Kidney tubule cell (primary cell): ENCODE measurements around the gene SYK.

ENCODE experiments used
- DNase-seq: peaks from one replicate; pipeline ENCODE4 v3.0.0-alpha.2; 2018; ENCODE audit warnings: low spot score

SYK gene

DNA sequence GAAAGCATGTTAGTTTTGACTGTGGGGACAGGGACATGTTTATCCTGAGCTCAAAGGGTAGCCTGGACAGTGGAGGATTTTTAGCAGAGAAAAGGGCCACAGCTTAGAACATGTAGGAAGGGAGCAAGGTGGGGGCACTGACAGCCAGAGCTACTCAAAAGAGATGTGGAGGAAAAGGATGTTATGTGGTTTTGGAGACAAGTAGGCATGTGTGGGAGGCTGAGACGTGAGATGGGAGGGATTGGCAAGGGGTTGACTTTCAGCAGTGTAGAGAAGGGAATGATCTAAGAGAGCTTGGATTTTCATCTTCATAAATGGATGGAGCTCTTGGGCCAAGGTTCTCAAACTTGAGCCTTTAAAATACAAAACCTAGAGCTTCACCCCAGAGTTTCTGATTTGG, 24.0 kb downstream of the SYK start:
- no peak for DNase-seq

DNA sequence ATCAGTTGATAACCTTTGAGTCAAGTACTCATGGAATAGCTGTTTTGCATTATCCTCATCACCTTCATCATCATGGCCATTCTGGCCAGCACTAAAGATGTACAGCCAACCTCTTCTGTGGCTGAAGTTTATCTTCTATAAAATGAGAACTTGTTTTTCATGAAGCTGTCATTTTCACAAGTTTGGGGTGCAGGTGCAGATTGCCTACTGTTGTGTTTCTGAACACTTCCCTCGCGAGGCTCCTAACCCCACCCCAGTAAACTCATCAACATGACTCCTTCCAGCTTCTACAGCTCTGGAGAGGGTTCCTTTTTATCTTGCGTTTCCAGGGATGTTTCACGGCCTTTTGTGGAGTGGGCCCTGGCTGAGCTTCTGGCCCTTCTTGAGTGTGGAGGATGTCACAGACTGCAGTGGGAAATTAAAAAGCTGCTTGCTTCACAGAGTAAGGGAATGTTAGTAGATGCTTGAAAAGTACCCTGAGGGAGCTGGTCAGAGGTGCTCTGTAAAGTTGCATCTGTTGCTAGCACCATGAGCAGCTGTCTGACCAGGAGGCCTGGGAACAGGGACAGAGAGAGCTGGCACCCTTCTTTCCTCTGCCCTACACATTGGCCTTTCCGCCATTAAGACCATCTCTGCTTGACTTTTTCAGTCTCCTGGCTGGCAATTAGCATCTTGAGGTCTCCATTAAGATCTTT, 24.9 kb downstream of the SYK start:
- DNase-seq: no peak

DNA sequence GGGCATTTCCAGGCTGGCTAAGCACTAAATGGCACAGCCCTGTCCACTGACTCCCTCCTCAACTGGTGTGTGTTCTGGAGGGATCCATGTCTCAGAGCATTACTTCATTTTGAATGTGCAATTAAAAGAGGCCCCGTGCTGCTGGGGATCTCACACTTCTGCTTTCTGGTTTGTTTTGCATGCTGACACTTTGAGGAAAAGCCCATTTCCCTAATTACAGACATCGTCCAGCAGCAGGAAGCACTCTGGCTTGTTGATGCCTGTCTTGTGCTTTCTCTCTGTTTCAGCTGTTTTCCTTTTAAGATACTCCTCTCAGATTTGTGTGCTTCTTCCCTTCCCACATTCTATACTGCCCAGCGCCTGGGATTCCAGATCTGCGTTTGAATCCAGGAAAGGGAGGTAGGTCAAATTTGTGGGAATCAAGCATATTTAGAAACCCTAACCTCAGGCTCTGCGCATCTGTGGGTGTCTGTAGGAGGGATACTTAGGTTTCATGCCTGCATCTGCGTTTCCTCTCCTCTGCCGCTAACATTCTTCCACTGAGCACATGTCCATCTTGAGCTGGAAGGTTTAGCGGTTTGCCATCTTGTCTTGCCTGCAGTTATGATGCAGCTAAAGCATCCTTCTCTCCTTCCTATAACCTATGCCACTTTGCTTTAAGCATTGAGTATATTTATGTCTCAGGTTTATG, 25.7 kb downstream of the SYK start:
- no peak for DNase-seq

DNA sequence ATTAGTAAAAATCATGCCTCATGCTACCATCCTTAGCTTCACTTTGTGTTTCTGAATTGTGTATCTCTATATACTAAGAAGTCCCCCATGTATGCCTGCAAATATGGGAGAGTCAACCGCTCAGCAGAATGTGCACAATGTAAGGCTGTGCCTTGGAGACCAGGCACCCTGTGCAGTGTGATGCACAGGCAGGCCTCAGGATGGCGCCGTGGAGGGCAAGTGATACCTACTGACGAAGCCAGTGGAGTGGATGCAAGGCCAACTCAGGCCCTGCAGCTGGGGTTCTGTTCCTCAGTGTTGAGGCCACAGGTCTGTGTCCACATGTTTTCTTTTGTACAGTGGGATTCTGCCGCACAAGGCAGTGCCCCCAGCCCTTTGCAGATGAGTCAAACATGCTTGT, 28.4 kb downstream of the SYK start:
- DNase-seq: no peak

DNA sequence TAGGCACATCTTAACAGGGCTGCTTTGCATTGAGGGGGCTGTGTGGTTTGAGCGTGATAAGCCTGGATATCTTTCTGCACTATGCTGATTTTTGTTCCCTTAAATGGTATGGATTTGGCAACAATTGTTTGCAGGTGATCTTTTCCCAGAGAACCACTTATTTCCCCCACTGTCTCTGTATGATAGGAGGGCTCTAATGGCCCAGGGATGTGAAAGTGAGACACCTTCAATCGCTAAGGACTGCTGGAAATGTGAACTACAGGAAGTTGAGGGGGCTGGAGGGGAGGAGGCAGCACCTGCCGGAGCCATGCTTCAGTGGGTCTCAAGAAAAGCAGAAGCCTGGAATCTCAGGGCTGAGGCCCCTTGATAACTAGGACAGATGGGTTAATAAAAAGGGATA, 29.4 kb downstream of the SYK start:
- DNase-seq: no peak

DNA sequence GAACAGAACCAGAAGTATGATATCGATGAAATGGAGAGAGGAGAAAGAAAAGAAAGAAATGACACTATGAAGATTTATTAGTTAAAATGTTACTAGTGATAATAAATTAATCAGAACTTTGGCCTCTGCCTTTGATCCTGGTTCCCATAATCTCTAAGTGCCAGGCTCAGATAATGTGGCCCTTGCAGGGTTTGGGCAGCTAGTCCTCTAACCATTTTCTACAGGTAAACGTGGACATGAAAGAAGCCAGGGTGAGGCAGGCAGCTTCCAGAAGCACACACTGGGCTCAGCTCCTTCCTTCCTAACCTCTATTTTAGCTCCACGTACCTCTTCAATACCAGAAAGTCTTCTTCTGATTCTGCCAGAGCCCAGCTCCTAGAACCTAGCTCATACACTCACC, 30.6 kb downstream of the SYK start:
- no peak for DNase-seq

DNA sequence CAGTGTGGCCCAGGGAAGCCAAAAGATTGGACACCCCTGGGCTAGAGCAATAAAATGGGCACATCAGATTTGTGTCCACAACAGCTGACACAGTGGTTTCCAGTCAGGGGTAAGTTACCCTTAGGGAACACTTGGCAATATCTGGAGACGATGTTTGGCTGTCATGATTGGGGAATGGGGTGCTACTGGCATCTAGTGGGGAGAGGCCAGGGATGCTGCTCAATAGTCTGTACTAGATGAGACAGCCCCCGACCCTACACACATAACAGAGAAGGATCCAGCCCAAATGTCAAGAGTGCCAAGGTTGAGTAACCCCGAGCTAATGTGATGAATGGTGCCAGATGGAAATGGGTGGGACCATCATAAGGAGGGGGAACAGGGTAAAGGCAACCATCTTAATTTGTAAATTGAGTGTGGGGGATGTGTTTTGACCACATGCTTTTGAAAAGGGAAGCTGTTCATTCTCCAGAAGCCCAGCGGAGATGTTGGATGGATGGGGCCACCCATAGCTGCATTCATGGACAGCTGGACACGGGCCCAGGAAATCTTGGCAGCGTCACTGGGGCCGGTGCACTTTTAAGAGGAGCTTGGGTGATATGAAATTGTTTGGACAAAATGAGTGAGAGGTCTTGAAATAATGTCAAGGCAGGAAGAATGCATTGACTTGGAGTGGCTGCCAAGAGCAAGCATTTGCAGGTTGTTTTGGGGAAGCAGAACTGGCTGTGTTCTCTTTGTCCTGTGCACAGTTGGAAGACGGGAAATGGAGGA, 33.4 kb downstream of the SYK start:
- no peak for DNase-seq

DNA sequence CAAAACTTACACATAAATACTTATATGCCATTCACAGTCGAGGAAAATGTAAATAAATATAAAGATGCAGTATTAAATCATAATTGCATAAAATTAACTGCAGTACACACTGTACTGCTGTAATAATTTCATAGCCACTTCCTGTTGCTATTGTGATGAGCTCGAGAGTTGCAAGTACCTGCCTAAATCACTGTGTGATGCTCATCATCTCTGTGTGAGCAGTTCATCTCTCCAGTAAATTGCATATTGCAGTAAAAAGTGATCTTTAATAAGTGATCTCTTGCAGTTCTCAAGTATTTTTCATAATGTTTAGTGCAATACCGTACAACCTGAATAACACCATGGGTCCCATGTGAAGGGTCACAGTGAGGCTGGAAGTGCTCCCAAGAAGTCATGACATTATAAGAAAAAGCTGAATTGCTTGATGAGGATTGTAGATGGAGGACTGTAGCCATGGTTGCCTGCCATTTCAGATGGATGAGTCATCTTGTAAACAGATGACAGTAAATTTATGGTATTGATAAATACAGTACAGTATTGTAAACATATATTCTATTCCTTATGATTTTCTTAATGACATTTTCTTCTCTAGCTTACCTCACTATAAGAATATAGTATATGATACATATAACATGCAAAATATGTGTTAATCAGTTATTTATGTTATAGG, 34.9 kb downstream of the SYK start:
- DNase-seq: no peak

DNA sequence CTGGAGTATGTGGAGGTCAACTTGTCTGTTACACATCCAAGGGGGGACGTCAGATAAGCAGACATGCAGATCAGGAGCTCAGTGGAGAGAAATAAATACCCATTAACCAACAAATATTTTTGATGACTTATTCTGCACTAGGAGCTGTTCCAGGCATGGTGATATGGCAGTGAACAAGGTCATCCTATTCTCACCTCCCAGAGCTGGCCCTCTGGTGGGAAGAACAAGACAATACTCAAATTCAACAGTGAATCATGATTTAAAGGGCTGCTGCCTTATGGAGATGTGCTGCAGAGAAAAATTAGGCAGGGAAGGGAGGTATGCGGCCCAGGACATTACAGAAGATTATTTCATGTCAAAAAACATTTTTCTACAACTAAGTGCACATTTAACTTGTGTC, 36.5 kb downstream of the SYK start:
- peak; percentile 27 for DNase-seq

DNA sequence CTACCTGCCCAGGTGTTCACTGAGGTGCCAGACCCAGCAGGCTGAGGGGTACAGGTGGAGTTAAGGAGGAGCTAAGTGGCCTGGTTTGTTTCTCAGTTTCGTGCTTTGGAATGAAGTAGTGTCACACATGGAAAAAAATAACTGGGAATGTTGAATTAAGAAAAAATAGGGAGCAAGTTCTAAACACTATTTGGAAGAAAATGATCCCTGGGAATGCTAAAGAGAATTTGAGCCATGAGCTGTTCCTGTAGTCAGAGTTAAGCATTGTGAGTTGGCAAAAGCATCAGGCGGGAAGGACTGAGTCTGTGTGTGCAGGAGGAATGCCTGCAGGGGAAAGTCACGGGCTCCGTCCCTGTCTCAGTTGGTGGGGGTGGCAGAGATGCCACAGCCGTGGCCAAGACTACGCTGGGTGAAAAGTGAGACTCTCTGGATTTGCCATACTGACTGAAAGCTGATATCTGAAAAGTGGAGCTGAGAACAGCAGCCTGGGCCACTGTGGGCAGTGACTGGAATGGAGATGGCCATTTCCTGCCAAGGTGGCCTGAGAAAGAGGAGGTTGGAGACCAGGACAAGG, 37.0 kb downstream of the SYK start:
- no peak for DNase-seq

DNA sequence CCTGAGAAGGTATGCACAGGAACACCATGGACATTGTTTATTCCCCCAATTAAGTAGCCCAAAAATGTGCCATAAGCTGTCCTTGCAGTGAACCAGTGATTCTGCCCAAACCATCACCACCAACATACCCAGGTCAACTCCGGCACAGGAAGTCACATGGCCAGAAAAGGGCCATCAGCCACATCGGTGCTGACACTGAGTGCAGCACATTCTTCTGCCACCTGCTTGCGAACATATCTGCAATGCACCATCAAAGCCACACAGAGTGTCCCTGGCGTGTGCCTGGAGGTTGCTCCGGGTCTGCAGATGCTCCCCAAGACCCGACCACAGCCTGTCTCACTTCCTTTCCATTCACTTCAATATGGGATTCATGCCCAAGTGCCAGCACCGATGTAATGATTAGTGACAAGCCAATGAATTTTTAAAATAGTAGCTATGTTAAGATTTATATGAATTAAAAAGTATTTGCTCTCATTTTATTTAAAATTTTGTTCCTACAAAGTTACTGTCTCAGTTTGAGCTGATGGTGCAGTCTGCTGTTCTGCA, 37.6 kb downstream of the SYK start:
- no peak for DNase-seq

DNA sequence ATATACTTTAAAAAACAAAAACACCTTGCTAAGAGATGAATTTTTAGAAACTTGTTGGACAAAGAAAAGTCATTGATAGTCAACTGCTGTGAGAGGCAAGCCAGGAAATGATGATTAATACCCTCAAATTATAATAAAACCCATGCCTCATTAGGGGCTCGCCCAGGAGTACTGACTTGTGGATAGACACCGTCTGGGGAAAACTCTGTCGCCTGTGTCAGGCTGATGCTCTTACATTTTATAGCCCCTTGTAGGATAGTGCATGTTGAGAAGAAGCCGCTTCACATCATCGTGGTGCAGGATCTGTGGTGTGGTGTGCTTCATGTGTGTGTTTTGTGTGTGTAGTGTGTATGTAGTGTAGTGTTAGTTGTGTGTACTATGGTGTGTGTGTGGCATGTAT, 39.1 kb downstream of the SYK start:
- peak; percentile 22 for DNase-seq

DNA sequence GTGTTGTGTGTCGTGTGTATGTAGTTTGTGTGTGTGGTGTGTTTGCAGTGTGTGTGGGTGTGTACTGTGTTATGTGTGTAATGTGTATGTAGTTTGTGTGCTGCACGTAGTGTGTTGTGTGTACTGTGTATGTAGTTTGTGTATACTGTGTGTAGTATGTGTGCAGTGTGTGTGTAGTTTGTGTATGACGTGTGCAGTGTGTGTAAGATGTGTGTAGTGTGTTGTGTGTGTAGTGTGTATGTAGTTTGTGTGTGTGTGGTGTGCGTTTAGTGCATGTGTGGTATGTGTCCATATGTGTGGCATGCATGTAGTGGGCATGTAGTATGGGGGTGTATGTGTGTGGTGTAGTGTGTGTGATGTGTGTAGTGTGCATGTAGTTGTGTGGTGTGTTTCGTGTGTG, 39.6 kb downstream of the SYK start:
- no peak for DNase-seq

DNA sequence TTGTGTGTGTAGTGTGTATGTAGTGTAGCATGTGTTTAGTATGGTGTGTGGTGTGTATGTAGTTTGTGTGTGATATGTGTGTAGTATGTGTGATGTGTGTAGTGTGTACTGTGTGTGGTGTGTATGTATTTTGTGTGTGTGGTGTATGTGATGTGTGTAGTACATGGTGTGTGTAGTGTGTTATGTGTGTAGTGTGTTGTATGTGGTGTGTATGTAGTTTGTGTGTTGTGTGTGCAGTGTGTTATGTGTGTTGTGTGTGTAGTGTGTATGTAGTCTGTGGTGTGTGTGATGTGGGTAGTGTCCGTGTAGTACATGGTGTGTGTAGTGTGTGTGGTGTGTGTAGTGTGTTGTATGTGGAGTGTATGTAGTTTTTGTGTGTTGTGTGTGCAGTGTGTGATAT, 40.0 kb downstream of the SYK start:
- no peak for DNase-seq

DNA sequence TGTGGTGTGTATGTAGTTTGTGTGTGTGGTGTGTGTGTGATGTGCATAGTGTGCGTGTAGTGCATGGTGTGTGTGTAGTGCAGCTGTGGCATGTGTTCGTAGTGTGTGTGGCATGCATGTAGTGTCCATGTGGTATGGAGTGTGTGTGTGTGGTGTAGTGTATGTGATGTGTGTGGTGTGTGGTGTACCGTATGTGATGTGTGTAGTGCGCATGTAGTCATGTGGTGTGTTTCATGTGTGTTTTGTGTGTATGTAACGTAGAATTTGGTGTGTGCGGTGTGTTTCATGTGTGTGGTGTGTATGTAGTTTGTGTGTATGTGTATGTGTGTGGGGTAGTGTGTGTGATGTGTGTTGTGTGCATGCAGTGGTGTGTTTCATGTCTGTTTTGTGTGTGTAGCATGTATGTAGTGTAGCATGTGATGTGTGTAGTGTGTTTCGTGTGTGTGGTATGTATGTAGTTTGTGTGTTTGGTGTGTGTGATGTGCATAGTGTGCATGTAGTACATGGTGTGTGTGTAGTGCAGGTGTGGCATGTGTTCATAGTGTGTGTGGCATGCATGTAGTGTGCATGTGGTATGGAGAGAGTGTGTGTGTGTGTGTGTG, 40.7 kb downstream of the SYK start:
- DNase-seq: no peak

DNA sequence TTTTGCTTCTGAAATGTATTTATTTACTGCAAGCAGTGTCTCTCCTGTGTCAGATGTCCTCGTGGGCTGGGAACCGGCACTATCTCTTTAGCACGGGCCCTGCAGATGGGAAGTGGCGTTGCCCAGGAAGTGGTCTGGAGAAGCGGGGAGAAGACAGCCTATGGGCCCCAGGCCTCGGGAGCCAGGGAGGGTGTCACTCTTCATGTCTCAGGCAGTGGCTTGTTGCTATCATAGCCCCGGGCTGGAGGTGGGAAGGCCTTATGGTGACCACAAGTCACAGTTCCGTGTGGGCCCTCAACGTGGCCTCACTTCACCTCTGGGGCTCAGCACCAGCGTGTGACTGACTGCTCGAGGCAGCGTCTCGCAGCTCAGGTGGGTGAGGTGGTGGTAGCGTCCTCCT, 41.4 kb downstream of the SYK start:
- no peak for DNase-seq

DNA sequence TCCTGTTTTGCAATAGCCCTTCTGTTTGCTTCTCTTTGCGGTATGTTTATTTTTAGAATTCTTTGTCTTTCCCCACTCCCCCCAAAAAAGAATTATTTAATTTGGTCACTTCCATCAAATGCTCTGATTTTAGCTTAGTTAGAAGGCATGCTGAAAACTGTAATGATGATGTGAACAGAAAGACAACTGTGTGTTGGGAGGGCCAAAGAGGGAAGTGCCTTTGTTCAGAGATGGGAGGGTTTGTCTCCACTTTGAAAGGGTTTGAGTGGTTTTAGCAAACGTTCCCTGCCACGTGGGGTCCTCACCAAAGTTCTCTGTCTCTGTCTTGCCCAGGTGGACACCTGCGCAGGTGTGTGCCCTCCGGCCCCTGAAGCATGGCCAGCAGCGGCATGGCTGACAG, 41.9 kb downstream of the SYK start:
- no peak for DNase-seq

DNA sequence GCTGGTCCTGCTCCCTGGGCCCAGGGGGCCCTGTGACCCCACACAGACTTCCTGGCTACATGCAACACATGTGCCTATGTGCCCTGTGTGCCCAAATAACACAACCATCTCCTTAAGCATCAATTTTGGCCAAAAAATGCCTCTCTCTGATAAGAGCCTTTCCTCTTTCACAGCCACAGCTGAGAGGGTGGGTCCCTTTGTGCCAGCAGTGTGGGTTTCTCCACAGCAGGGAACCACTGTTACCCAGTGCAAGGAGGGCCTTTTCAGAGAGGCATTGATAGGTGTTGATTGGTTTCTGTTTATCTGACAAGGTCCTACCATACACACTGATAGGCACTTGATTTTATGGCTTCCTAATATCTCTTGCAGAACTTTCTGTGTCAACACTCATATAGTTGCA, 42.7 kb downstream of the SYK start:
- no peak for DNase-seq

DNA sequence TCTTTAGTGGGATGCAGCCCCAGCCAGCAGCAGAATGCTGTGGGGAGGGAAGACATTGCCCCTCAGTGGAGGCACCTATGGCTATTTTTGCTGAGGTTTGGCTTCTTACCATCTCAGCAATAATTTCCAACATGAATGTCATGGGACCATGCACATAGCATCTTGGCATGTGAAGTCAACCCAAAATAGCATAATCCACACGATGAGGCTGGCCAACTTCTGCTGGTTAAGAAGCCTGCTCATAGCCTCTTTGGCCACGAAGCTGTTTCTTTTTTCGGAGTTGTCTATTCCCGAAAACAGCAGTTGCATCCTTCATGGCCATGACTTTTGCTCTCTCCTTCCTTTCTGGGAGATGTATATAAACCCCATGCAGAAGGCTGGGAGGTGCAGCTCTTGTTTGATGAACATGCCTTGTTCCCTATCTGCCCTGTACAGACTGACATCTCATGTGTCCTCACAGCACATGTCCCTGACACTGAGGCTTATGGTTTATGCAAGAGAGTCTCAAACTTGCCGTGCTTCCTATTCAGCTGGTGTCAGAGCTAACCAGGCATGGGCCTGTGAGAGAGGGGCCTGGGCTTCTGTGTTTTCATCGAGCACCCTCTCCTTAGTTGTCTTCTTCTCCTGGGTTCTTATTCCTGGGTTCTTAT, 45.3 kb downstream of the SYK start:
- DNase-seq: no peak

DNA sequence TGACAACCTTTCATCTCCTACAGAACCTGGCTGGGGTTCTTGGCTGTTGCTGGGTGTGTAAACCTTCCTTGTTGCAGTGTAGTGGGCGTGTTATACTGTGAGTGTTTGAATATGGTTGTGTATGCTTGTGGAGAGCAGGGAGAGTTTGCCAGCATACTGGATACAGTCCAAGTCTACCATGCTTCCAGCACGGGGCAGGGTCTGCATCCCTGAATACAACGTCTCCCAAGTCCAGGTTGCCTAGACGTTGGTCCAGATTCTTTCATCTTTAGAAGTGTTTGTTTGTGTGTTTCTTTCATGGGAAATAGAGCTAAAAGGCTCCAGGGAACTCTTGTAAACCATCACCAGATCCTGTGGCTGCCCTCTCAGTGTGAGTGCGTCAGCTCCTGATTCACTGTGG, 46.4 kb downstream of the SYK start:
- DNase-seq: no peak

DNA sequence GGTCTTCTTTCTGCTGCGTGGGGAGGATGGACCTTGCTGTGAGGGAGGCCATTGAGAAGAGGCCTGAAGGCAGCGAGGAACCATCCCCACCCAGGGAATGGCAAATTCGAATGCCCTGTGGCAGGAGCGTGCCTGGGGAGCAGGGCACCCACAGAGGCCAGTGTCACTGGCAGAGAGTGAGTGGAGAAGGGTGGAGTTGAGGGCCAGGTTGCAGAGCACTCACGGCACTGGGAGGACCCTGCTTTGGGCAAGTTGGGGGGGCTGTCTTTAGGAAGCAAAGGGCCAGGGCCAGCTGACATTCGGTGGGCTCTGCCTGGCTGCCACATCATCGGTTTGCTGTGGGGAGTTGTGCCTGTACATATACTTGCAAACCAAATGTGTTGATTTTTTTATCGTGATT, 47.2 kb downstream of the SYK start:
- no peak for DNase-seq
